Hematopoietic multipotent progenitor cell treated with erythropoietin and hydrocortisone succinate and interleukin-3 and kit ligand, for 15 days (in vitro differentiated cells): ENCODE data around the gene SPRY4.
"Not testable (repeated sequence)": the region's sequence is repeated elsewhere in the genome, so short reads cannot be mapped to it uniquely, and the experiment has no call there.

ENCODE experiments used
- DNase-seq: peaks from one replicate; pipeline ENCODE4 v3.0.0-alpha.2; 2015; ENCODE audit warnings: low spot score

The SPRY4 gene

DNA sequence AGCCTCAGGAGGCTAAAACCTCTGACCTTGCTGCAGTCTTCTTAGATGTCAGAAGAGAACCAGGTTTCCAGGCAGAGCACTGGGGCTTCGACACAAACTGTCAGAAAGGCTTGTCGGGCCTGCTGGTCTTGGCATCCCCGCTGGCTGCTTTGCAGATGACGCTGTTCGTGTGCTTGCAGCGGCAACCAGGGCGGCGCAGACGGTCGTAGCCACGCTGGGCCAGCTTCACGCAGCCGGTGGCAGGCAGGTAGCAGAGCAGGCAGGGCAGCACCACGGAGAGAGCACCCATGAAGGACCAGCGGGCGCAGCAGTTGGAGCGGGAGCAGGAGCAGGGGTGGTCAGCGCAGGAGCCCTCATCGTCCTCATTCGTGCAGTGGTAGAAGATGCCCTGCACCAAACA, 10.7 kb downstream of the SPRY4 start:
- no peak for DNase-seq

DNA sequence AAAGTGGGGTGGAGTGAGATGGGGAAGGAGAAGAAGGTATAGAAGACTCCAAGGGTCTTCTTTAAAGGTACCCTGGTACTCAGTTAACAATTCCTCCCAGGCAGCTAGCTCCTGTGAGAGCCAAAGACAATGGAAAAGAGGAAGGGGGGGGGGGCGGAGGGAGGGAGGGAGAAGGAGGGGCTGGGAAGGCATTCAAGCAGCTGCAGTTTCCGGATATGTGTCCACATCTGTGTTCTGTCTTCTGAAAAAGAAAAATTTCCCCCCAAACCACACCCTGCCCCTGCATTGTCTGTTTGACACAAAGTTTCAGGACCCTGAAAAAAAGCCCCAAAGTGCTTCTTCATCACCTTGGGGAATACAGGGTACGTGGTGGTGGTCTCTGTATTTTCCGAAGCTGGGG, 11.1 kb downstream of the SPRY4 start:
- DNase-seq = no peak

DNA sequence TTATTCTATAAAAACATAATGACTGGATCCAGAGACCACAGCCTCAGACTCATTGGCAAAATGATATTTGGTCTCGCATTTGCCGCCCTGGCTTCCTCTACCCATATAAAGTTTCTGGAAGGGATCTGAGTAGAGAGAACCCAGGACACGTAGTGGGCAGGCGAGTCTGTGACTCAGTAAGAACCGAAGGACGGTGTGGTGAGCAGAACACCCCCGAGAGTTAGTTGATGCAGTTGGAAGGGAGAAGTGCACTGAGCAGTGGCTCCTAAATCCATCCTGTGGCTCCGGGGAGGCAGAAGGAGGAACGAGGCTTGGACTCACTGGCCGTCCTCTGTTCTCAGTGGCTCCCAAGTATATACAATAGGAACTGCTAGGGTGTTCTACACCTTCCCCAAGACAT, 11.5 kb downstream of the SPRY4 start:
- DNase-seq = no peak

- no peak for DNase-seq
Observed at GRCh38 chr5:142312399-142312798, 12.4 kb downstream of the SPRY4 start.

DNA sequence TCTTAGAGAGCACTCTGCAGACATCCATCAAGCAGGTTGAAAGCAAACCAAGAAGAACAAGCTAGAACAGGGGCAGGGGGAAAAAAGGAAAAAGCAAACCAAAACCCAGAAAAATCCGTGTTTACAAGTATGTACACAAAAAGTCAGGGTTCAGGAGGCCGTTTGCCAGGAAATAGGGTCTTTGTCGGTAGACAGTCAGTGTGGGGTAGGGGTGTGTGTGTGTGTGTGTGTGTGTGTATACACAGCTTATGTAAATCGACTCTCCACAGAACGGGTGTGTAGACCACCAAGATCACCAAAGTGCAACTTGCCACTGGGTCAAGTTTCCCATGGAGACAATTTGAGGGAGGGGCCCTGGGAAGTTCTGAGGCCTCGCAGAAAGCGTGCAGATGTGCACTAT, 13.1 kb downstream of the SPRY4 start:
- no peak for DNase-seq

GRCh38 chr5:142310803-142311202, 14.0 kb downstream of the SPRY4 start:
- DNase-seq = no peak

DNA sequence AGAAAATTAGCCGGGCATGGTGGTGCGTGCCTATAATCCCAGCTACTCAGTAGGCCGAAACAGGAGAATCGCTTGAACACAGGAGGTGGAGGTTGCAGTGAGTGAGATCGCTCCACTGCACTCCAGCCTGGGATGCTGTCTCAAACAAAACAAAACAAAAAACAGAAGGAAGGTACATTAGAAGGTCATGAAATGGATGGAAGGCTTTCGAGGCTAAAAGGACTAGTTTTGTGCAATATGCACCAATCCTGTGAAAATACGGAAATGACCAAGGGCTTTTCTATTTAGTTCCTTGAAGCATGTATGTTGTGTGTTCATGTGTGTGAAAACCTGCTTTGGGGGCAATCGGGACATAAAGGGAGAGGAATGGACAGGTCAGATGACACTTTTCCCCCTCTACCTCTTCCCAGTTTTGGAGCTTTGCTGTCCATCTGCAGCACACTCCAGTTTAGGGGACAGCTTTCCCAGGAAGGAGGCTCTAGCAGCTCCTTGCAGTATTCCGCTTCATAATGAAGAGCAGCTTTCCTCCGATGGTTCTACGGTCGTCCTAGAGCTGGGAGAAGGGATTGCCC, 15.0 kb downstream of the SPRY4 start:
- no peak for DNase-seq

DNA sequence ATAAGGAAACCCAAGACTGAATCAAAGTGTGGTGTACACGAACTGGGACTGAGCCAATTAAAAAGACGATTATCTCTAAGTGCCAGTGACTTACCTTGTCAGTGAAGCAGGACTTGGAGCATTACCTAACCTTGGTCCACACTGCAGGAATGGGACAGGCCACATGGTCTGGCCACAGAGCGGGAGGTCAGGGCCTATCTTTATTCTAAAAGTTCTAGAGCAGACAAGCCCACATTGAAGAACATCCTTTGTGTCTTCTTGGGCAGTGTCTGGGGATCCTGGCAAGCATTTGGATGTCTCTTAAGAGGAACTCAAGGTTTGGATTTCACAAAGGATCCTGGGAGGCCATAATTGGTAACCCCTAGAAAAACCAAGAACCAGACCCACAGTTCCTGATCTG, 16.5 kb downstream of the SPRY4 start:
- no peak for DNase-seq

DNA sequence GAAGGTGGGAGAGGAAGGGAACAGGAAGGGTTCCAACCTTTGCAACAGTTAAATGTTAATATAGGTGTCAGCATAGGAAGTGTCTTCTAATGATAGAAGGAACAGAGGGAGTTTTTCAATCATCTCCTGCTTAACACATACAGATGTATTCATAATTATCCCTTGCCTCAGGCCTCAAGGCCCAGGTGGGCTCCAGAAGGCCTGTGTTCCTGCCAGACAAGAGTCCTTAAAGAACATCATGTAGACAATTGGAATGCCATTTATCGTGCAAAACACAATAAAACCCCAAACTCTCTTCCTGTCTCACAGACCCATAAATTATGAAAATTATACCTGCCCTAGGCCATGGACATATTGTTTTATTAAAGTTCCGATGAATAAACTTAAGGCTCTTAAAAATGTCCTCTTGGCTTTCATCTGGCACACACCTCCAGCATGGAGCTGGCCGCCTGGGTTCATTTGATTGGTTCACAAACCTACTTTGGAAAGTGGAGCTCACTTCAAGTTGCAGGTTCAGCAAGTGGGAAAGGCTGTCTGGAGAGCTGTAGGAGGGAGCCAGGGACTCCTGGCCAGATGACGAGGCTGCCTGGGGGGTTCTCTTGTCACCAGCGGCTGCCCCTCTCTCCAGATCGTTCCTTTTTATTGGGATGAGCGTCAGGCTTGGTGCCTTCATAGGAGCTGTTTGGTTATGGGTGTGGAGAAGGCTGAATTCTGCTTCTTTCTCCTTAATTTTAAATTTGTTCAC, 17.5 kb downstream of the SPRY4 start:
- no peak for DNase-seq

DNA sequence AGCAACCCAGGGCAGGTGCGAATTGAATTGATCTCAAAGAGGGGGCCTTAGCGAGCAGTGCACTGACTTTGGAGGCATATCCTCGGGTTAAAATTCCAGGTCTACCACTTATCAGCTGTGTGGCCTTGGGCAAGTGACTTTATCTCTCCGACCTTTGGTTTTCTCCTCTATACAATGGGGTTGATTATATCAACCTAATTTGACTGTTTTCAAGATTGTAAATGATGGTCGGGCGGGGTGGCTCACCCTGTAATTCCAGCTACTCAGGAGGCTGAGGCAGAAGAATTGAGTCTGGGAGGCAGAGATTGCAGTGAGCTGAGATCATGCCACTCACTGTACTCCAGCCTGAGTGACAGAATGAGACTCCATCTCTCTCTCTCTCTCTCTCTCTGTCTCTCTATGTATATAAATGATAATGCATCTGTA, 18.7 kb downstream of the SPRY4 start:
- DNase-seq = no peak

- no peak for DNase-seq
Observed at GRCh38 chr5:142305211-142305610, 19.6 kb downstream of the SPRY4 start.

DNA sequence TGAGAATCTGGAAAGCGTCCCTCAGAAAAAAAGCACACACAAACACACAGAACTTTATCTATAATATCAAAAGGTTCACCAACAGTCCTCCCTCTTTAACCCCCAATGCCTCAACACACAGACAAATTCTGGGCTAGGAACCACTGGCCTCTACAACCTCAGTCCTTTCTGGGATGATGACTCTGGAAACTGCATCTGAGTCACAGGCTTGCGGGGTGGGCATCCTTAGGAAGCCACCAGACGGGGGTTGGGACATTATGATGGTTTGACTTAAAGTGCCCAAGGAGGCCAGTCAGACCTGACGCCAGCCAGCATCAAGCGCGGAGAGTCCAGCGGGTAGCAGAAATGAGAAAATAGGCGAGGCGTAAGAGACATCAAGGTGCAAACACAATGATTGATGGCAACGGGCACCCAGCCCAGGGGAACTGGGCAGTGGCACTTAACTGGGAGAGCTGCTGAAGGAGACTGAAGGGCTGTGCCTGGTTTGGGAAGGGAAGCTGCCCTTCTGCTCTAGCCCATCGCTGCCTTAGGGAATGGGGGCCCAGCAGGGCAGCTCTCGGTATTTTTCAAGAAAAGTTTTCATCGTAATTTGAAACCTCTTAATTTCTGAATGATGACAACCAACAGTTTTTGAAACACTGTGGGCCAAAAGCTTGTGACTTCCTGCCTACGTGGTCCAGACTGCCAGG, 20.7 kb downstream of the SPRY4 start:
- DNase-seq = no peak

DNA sequence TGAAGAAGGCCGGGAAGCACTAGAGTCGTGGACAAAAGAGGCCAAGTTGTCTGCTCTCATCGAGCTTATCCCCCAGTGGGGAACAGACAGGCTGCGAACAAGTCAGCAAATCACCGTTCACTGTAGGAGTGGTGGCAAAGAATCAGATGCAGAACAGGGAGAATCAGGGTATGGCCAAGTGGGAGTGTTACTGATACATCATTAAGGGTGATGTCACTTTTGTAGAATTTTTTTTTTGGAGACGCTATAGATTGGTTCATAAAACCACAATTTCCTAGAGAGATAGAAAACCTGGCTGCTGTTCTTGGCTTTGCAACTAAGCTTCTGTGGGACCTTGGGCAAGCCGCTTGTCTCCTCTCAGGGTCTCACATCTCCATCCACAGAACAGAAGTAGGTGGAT, 21.3 kb downstream of the SPRY4 start:
- no peak for DNase-seq

DNA sequence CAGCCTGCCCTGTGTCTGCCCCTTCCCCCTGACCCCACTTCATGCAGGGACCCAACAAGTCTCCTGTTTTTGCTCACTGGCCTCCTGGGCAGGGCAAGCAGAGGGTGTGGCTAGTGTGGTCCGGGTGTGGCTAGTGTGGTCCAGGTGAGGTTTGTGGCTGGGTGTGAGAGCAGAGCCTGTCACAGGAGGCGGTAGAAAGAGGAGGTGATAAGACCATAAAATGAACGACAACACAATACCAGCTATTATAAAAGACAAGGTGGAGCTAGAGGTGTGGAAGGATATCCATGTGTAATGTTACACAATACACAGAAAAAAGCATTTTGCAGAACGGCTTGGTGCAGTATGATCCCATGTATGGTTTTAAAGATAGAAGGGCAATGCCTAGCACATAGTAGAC, 23.3 kb downstream of the SPRY4 start:
- no peak for DNase-seq

DNA sequence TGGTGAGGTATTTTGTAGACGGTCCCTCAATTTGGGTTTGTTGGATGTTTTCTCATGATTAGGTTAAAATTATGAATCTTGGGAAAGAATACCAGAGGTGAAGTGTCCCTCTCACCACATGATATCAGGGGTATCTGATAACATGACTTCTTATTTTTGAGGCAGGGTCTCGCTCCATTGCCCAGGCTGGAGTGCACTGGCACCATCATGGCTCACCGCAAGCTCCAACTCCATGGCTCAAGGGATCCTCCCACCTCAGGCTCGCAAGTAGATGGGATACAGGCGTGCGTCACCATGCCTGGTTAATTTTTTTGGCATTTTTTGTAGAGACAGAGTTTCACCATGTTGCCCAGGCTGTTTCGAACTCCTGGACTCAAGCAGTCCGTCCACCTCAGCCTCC, 24.1 kb downstream of the SPRY4 start:
- no peak for DNase-seq

DNA sequence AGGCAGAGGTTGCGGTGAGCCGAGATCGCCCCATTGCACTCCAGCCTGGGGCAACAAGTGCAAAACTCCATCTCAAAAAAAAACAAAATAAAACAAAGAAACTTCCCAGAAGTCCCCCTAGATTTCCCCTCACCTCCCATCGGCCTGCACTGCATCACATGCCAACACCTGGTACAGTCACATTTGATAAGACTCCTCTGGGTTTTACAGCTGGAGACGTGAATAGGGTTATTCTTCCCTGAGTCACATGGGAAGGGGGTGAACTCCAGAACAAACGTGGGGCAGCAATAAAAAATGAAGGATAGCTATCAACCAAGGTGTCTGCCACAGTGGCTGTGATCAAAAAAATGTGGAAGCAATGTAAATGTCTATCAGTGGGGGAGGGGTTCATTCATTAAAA, 26.0 kb downstream of the SPRY4 start:
- no peak for DNase-seq

DNA sequence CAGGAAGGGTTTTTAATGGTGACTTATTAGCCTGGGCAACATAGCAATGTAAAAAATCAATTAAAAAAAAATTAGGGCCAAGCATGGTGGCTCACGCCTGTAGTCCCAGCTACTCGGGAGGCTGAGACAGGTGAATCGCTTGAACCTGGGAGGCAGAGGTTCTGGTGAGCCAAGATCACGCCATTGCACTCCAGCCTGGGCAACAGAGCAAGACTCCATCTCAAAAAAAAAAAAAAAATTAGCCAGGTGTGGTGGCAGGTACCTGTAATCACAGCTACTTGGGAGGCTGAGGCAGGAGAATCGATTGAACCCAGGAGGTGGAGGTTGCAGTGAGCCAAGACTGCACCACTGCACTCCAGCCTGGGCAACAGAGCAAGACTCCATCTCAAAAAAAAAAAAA, 27.0 kb downstream of the SPRY4 start:
- not testable (repeated sequence) for DNase-seq

DNA sequence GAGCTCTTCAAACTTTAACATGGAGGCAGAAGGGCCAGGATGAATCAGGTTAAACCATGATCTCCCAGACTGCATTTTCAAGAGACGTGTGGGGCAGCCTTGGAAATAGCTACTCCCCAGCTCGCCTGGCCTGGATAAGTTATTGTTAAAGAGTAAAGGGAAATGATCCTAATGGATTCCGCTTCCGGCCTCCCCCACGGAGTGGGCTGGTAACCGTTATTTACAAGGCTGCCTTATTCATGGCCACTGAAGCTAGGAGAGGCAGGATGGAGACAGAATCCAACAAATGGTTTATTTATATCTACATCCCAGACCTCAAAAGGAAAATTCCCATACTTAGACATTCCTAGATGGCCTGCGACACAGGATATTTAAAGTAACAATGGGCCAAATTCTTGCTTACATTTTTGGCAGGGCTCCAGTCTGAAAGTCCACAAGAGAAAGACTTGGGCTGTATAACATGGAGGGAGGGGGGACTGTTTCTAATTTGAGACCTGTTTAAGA, 27.9 kb downstream of the SPRY4 start:
- no peak for DNase-seq

DNA sequence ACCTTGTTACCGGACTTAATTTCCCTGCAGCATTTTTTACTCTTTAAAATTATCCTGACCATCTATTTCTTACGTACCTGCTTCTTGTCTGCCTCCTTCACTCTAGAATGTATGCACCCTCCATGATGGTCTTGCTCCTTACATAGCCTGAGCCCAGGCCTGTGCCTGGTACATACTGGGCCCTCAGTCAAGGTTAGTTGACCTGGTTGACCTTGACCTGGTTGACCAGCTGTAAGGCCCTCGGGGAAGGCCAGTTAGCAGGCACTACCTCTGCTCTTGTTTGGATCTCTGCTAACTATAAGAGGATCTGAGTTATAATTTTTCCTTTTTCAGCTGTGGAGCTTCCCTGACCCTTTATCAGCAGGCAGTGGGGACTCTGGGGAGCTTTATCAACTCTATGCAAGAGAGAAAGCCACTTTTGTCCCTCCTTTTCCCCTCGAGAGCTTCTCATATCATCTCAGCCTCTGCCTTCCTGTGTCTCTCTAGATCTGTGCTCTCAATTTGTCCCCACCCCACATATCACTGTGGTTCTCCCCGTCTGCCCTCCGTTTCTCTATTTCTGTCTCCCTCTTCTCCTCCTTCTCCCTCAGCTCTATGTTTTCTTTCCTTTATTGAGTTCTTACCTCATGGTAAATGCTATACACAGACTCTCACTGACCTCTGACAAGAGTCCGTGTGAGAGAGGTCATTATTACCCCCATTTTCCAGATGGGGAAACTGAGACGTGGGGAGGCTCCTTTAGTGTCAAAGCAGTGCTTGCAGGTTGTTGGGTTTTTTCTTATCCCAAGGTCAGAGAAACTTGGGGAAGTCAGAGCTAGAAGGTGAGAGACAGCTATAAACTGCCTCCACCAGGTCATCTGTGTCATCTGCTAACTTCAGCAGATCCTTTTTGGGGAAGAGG, 28.6 kb downstream of the SPRY4 start:
- no peak for DNase-seq

DNA sequence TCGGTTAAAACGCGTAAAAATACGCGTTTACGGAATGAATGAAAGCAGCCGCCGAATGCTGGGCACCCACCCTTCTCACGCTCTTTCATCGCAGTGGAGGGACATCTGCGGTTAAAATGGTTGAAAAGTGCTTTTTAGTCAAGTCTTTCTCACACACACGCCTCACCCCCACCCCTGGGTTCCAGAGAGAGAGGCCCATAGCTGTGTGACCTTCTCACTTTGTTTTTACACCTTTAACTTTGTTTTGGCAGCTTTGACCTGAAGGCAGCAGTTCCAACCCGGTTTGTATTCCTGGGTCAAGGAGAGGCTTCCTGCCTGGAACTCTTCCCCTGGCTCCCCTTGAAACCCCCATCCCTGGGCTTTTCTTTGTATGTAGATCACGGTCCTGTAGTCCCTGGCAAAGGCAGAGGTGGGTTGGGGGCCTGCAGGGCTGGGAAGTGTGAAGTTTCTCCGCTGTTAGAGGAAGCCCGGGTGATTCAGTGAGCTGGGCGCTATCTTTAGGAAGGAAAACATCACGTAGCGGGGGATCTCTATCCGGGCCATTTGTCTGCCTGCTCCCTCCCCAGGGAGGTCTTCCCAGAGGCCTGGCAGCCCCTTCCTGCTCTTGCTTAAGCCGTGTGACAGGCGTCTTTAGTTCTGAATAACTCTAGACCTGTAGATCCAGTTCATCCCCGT, 29.6 kb downstream of the SPRY4 start:
- no peak for DNase-seq

DNA sequence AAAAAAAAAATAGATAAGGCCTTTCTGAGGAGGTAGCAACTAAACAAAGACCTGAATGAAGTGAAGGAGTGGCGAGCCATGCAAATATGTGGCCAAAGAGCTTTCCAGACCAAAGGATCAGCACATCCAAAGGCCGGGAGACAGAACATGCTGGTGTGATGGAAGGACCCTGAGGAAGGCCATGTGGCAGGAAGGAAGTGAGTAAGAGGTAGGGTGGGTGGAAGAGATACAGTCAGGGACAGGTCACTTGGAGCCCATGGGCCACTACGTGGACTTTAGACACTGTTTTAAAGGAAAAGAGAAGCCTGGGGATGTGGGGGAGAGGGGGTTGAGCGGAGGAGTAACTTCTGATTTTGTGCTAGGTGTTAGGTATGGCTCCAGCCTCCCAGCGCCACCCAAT, 31.3 kb downstream of the SPRY4 start:
- DNase-seq = no peak

GRCh38 chr5:142292808-142293207, 32.0 kb downstream of the SPRY4 start:
- DNase-seq = no peak
